Prostate gland (tissue), 2 donors: ENCODE measurements around the gene CAMTA2. TPM values are rescaled to one million over a fixed set of nuclear protein-coding genes. Genes with fewer than 3 reads are reported as not detected.

ENCODE experiments used
- DNase-seq: peaks from one replicate; pipeline ENCODE4 v3.0.0-alpha.2; 2019; ENCODE audit warnings: low spot score
- H3K27ac ChIP-seq, 2 donors: fragments of 200-600 bp; sonication (generic); 2 replicates each; pipeline ENCODE4 v1.5.1; 2017 to 2019
- H3K27me3 ChIP-seq: fragments of 200-600 bp; sonication (generic); replicated peaks from 2 replicates; pipeline ENCODE4 v1.5.1; 2019; ENCODE audit not compliant: insufficient read depth
- H3K36me3 ChIP-seq, 2 donors: fragments of 200-600 bp; sonication (generic); 1 replicate in 1 of 2; 2 replicates in 1 of 2; pipeline versions ENCODE4 v1.5.1 to v1.8.1; 2017 to 2019
- H3K4me1 ChIP-seq: fragments of 200-600 bp; sonication (generic); replicated peaks from 2 replicates; pipeline ENCODE4 v1.5.1; 2019
- H3K4me3 ChIP-seq, 2 donors: fragments of 200-600 bp; sonication (generic); 2 replicates each; pipeline ENCODE4 v1.5.1; 2017 to 2019
- H3K9me3 ChIP-seq: fragments of 200-600 bp; sonication (generic); 2 replicates; pipeline ENCODE4 v1.5.1; 2017
- POLR2A ChIP-seq: fragments of 450-650 bp; IDR thresholded peaks from one replicate; pipeline ENCODE4 v1.6.1; 2016; ENCODE audit warnings: antibody characterized with exemption, mild to moderate bottlenecking
- POLR2AphosphoS5 ChIP-seq: sonication (generic); formaldehyde crosslinking; IDR thresholded peaks from one replicate; pipeline ENCODE4 v1.6.1; 2017; ENCODE audit warnings: antibody characterized with exemption
- WGBS: methylation state at CpG from one replicate; pipeline ENCODE4 v1.1.5; 2018; 5-methylcytosine and 5-hydroxymethylcytosine counted together
- intact Hi-C: fragments of 100-400 bp; cut with DNase I; formaldehyde crosslinking; loops from one replicate; pipeline ENCODE4 v1.14.2; 2022
- total RNA-seq, 2 donors: library from RNA; depleted of rRNA; stranded (reverse); fragments of >200 nt; gene quantifications; one replicate each; pipeline ENCODE4 v1.1.0, GENCODE V29; 2016
- TF ChIP-seq, protein P1 (sequence below), 4 experiments: fragments of 200-600 bp in 2 of 4; fragments of 450-650 bp in 2 of 4; sonication (generic) in 2 of 4; IDR thresholded peaks; 1 replicate in 3 of 4; 2 replicates in 1 of 4; pipeline ENCODE4 v1.5.1; 2016 to 2019; ENCODE audit warnings: antibody characterized with exemption in 4 of 4, mild to moderate bottlenecking in 2 of 4, moderate library complexity in 2 of 4

Gene CAMTA2
- total RNA-seq, 2 donors from 2014 or later: 13.6 to 40.2 TPM

DNA sequence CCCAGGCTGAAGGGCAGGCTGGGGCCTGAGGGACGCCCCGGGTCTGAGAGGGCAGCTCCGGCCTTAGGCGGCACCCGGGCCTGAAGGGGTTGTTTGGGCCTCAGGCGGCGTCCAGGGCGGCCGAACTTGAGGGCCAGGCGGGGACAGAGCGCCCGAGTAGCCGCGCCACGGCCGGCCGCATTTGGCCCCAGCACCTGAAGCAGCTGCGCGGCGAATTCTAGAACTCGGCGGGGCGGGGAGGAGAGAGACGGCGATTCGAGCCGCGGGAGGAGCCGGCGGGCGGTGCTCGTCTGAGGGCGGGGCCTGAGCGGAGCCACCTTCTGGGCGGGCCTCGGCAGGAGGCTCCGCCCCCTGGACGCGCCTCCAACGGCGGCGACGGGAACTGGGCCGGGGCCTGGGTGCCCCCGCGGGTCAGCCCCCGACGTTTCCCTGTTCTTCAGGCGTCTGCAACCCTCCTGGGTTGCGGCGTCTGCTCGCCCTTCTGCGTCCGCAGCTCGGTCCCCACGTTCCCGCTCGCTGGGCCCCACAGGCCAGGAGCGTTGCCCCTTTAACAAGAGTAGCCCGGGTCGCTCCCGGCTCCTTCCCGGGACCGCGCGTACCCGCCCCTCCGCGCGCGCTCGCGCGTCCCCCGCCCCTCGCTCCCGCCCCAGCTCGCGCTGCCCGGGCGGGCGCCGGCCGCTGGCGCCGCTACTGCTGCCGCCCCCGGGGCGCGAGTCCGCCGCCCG lies 10.0 kb upstream of the CAMTA2 start, which contains the start of the genes INCA1 and KIF1C:
Gene INCA1 (minus strand): TSS at position 221 of the 725 bp plus-strand sequence. CDS start 3,085 bp downstream, outside the sequence.
Gene KIF1C (plus strand): TSS at position 649 of the 725 bp plus-strand sequence. CDS start 2,297 bp downstream, outside the sequence.
- WGBS: under 1% methylated on average over 78 of the region's 93 CpGs
- intact Hi-C loops: loop anchor here (1.0 to 2.0 kb wide), 2 partner anchors 31 to 49 kb away; partner anchors contain the start of genes PFN1 and SPAG7
- H3K9me3 ChIP-seq: no peaks in the 10 kb centered on the region
- H3K4me1 ChIP-seq: peaks cover 8% of the 10 kb centered on the region
- peak within 1 kb of the TSS; percentile 92 to 98 for H3K4me3 ChIP-seq
- H3K27me3 ChIP-seq: no peaks in the 10 kb centered on the region
- peaks cover 5 to 13% of the 10 kb centered on the region in 2 donors for H3K36me3 ChIP-seq
- peak; percentile 93 for DNase-seq
- TF ChIP-seq, protein P1, sequence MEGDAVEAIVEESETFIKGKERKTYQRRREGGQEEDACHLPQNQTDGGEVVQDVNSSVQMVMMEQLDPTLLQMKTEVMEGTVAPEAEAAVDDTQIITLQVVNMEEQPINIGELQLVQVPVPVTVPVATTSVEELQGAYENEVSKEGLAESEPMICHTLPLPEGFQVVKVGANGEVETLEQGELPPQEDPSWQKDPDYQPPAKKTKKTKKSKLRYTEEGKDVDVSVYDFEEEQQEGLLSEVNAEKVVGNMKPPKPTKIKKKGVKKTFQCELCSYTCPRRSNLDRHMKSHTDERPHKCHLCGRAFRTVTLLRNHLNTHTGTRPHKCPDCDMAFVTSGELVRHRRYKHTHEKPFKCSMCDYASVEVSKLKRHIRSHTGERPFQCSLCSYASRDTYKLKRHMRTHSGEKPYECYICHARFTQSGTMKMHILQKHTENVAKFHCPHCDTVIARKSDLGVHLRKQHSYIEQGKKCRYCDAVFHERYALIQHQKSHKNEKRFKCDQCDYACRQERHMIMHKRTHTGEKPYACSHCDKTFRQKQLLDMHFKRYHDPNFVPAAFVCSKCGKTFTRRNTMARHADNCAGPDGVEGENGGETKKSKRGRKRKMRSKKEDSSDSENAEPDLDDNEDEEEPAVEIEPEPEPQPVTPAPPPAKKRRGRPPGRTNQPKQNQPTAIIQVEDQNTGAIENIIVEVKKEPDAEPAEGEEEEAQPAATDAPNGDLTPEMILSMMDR (IDR thresholded peaks at IDR 0.05): peak in 2 of 4 experiments; percentile 51 to 70
- TF ChIP-seq POLR2A (peak; percentile 89), POLR2AphosphoS5 (peak; percentile 84)
- peak within 1 kb of the TSS; percentile 93 to 94 for H3K27ac ChIP-seq

DNA sequence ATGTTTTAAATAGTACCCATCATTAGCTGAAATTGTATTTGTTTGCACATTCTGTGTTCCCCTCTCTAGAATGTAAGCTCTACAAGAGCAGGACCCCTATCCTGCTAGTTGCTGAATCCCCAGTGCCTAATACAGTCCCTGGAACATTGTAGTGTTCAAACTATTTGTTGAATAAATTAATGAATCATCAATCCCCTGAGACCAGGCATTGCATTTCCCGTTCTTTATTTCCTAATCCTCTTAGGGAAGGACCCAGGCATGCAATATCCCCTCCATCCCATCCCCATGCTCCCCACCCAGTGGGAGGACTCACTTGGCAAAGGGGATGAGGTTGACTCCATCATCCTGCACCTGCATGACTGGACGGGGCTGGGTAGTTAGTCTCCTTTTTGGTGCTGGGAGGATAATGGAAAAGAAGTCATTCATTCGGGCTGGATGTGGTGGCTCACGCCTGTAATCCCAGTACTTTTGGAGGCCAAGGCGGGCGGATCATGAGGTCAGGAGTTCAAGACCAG lies 6.7 kb upstream of the CAMTA2 start:
- Histone ChIP-seq H3K4me1 (no peaks in the 10 kb centered on the region), H3K36me3 (no peaks in the 10 kb centered on the region), H3K27me3 (no peaks in the 10 kb centered on the region), H3K27ac (no peak overlapping the region), H3K4me3 (no peak overlapping the region), H3K9me3 (no peaks in the 10 kb centered on the region)
- TF ChIP-seq, protein P1 (IDR thresholded peaks at IDR 0.05): no peak
- no peak for TF ChIP-seq POLR2A
- no peak for TF ChIP-seq POLR2AphosphoS5
- WGBS: 93% methylated on average over 6 of the region's 6 CpGs
- DNase-seq: no peak
- intact Hi-C loops: no loop called here

DNA sequence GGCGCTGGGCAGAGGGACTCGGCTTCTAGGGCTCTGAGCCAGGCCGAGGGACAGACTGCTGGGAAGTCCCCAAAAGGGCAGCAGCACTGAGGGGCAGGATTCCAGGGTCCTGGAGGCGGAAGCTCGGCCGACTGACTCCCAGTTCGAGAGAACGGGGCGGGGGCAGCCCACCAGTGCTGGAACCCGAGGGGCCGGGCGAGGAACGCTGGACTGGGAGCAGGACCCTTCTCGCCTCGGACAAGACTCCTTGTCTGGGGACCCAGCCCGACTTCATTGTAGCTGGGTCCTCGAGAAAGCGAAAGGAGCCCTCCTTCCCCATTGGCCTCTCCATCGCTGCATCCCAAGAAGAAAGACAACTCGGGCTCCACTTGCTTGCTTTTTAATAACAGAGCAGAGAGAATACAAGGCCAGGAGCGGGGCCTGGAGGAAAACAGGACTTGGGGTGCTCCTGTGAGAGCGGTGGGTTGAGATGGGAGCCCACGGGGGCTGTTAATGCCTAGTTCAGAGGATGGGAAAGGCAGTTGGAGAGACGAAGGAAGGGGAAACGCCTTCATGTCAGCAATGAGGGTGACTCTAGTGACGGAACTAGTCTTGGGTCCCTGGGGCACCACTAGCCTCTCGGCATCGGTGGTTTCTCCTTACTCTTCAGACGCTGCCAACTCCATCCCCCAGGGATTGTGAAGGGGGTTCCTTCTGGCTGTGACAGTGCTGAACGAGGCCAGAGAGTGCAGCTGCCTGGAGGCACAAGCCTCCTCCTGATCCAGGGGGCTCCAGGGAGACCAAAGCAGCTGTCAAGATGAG lies 492 bp upstream of the CAMTA2 start:
- DNase-seq: no peak
- H3K27me3 ChIP-seq: no peaks in the 10 kb centered on the region
- peak overlapping the region; percentile 88 to 96 for H3K27ac ChIP-seq
- no peaks in the 10 kb centered on the region for H3K9me3 ChIP-seq
- H3K4me1 ChIP-seq: peaks cover 18% of the 10 kb centered on the region
- no peaks in the 10 kb centered on the region for H3K36me3 ChIP-seq
- peak overlapping the region; percentile 56 to 95 for H3K4me3 ChIP-seq
- intact Hi-C loops: loop anchor here (5.0 kb wide), 2 partner anchors 41 to 81 kb away; partner anchors contain the start of gene PFN1
- TF ChIP-seq POLR2A (no peak), POLR2AphosphoS5 (no peak)
- TF ChIP-seq, protein P1 (IDR thresholded peaks at IDR 0.05): no peak
- WGBS: 2% methylated on average over 30 of the region's 30 CpGs

DNA sequence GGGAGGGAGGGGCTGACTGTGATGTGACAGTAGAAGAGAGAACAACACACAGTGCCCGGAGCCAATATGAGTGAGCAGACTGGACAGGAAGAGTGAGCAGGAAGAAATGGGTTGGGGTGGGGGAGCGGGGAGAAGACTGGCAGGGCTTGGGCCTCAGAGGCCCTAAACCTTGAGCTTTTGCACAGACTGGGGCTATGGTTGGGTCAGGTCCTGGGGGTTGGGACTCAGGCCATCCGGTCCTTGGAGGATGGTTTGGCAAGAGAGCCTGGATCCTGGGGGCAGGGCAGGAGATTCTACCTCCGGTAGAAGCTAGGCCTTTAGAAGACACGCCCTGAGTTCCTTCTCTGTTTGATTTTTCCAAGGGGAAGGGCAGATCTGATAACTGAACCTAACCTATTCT lies 1.1 kb downstream of the CAMTA2 start:
- intact Hi-C loops: loop anchor here (5.0 kb wide), 2 partner anchors 39 to 79 kb away; partner anchors contain the start of gene PFN1
- no peak for DNase-seq

More for the DNA sequence above, 1.1 kb downstream of the CAMTA2 start:
- WGBS: 29% methylated on average over 5 of the region's 5 CpGs
- TF ChIP-seq POLR2A: no peak
- TF ChIP-seq, protein P1 (IDR thresholded peaks at IDR 0.05): no peak
- no peak for TF ChIP-seq POLR2AphosphoS5
- peak overlapping the region; percentile 56 to 95 for H3K4me3 ChIP-seq
- no peaks in the 10 kb centered on the region for H3K36me3 ChIP-seq
- no peaks in the 10 kb centered on the region for H3K27me3 ChIP-seq
- peaks cover 18% of the 10 kb centered on the region for H3K4me1 ChIP-seq
- H3K9me3 ChIP-seq: no peaks in the 10 kb centered on the region
- peak overlapping the region; percentile 88 to 96 for H3K27ac ChIP-seq
